Lung microvascular endothelial cell (primary cell): ENCODE results near the gene PCDH12. TPM values are rescaled to one million over a fixed set of nuclear protein-coding genes. Genes with fewer than 3 reads are reported as not detected.

ENCODE experiments used
- DNase-seq, 2 donors: peaks; one replicate each; pipeline versions ENCODE4 v3.0.0 to v3.0.0-alpha.2; 2010; ENCODE audit warnings: low read depth in 2 of 2
- total RNA-seq: library from RNA; depleted of rRNA; stranded (reverse); fragments of >200 nt; gene quantifications from 2 replicates; pipeline ENCODE4 v1.2.1, GENCODE V29; 2014

PCDH12 gene
- total RNA-seq, 1 donor from 2014 or later, result 12.7 TPM

GRCh38 chr5:141909212-141909611, 48.8 kb downstream of the PCDH12 start:
- no peak for DNase-seq

- DNase-seq, result no peak
Measured at GRCh38 chr5:141908796-141909195, 49.2 kb downstream of the PCDH12 start.

- no peak for DNase-seq
Measured at GRCh38 chr5:141906972-141907371, 51.0 kb downstream of the PCDH12 start.

GRCh38 chr5:141906517-141906916, 51.5 kb downstream of the PCDH12 start:
- DNase-seq, result no peak

- DNase-seq, result no peak
Measured at GRCh38 chr5:141904551-141904950, 53.5 kb downstream of the PCDH12 start.

- no peak for DNase-seq
Measured at GRCh38 chr5:141903261-141903660, 54.7 kb downstream of the PCDH12 start.

- no peak for DNase-seq
Measured at GRCh38 chr5:141902015-141902814, 55.8 kb downstream of the PCDH12 start.

- no peak for DNase-seq
Measured at GRCh38 chr5:141898448-141899049, 59.5 kb downstream of the PCDH12 start.

- DNase-seq, result no peak
Measured at GRCh38 chr5:141897425-141897824, 60.6 kb downstream of the PCDH12 start.

Other genes starting within 250 kb of the PCDH12 start
- gene PCDH1, start 79.8 kb downstream of the PCDH12 start, total RNA-seq, result 6.2 and 43.8 TPM in 2 replicates
- gene DELE1, start 34.3 kb downstream of the PCDH12 start, total RNA-seq, result 46.4 and 53.2 TPM in 2 replicates
- gene RNF14, start 10.9 kb upstream of the PCDH12 start, total RNA-seq, result 37.3 and 46.6 TPM in 2 replicates
- 22.6 and 27.7 TPM in 2 replicates for gene GNPDA1, start 54.8 kb upstream of the PCDH12 start, total RNA-seq
- 37.7 and 53.0 TPM in 2 replicates for gene NDFIP1, start 150.6 kb upstream of the PCDH12 start, total RNA-seq